ENCODE results near the gene VILL.
"Not testable (repeated sequence)": the region's sequence is repeated elsewhere in the genome, so short reads cannot be mapped to it uniquely, and the experiment has no call there.

The VILL gene

DNA sequence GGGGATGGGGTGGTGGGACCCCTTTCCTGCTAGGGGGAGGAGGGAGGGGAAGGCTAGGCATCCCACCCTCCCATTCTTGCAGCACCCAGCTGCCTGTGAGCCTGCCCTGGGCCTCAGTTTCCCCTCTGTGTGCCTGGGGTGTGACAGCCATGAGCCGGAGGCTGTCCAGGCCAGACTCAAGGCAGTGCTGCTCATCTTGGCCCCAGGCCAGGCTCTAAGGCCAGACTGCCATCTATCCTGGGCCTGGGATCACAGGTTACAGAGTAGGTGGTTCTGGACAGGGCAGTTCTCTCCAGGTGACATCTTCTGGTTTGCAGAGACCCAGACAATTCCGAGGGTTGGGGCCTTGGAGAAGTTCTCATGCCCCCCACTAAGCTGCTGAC is 3.3 kb upstream of the VILL start:
- DNase-seq: no peak

DNA sequence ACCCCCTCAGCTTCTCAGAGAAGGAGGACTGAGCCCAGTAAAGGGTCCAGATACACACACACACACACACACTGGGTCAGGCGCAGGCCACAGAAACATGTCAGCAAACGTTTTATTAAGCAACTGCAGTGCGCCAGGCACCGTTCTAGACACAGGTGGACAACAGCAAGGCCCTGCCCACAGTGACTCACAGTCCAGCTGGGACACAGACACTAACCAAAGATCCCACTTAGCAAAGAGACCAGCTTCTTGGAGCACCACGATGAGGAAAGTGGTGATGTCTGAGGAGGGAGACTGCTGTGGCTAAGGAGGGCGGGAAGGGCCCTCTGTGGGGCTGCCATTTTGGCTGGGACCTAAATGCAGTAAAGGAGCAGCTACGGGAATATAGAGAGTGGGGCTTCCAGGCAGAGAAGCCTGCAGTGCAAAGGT is 2.8 kb upstream of the VILL start:
- no peak for DNase-seq

DNA sequence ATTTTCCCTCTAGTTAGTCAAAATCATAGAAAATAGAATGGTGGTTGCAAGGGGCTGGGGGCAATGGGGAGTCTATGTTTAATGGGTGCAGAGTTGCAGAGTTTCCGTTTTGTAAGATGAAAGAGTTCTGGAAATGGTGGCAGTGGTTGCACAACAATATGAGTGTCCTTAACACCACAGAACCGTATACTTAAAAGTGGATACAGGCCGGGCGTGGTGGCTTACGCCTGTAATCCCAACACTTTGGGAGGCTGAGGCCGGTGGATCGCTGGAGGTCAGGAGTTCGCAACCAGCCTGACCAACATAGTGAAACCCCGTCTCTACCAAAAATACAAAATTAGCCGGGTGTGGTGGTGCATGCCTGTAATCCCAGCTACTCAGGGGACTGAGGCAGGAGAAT is 2.2 kb upstream of the VILL start:
- not testable (repeated sequence) for DNase-seq

DNA sequence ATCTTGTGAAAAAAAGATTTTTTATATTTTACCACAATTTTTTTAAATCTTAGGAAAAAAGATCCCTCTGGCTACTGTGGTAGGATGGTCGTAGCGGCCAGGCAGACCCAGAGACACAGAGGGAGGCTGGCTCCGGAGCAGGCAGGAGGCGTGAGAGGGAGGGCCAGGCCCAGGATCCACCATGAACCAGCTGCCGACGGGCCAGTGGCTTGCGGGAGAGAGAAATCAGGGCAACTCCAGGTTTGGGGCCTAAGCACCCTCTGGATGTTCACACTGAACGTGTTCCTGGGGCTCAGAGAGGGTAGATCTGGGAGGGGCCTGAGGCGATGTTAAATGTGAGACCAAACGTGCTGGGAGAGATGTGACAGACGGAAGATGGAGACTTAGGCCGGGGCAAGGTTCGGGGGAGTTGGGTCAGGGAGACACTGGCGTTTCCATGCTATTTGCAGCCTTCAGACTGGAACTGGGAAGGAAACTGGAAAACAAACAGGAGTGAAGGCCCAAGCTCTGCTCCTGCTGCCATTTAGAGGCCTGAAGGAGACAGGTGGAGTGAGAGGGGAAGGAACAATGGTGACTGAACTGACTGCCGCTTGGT is 1.6 kb upstream of the VILL start:
- peak; percentile 6 for DNase-seq

DNA sequence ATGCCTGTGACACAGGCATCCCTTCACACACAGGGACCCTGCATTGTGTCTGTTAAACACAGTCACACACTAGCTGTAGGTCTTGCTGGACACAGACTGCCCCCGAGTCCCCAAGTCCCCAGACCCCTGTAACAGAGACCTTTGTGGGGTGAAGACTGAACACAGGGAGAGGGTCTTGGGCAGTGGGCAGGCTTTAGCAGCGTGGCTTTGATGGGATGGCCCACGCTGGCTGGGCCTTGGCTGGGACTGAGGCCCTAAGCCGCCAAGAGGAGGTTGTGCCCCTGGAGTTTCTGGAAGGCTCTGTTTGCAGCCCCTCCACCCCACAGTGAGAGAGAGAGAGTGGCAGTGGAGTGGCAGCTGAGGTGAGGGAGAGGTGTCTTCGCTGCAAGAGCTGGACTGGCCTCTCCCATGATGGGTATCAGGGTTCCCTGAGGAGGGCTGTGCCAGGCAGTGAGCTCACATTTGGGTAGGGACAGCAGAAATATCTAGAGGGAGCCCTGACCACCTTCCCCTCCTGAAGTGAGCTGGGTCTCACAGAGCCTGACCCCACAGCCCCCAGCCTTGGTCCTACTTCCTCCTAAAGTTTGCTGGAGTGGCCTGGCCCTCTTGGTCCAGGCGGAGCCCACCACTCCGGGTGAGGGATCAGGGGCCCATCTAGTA is 635 bp upstream of the VILL start:
- no peak for DNase-seq

DNA sequence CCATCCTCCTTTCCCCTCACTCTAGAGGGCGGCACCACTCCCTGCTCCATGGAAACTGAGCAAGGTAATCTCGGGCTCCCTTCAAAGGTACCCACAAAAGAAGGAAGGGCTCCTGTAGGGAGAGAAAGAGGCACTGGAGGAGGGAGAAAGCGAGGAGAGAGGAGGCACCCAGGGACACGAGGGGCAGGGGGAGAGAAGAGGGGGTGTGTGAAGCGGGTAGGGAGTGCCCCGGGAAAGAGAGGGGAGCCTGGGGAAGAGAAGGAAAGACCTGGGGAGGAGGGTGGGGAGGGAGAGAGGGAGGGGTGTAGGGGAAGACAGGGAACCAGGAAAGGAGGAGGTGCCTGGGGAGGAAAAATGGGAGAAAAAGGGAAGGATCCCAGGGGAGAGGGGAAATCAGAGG is 523 bp downstream of the VILL start:
- DNase-seq: no peak

DNA sequence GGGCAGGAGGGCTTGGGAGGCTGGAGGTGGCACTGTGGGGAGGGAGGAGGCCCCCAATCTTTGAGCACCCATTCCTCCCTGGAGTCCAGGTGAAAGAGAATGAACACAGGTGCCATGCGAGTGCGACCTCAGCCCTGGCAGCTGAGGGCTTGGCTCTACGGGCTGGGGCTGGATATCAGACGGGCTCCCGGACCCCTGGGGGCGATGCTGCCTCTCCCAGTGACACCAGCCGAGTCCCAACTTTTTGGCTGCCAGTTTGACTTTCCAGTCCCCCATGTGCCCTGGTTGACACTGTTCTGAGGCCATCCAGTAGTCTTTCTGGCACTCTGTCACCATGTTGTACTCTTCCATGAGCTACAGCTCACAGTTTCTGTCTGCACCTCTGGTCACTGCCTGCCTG is 1.2 kb downstream of the VILL start:
- no peak for DNase-seq

DNA sequence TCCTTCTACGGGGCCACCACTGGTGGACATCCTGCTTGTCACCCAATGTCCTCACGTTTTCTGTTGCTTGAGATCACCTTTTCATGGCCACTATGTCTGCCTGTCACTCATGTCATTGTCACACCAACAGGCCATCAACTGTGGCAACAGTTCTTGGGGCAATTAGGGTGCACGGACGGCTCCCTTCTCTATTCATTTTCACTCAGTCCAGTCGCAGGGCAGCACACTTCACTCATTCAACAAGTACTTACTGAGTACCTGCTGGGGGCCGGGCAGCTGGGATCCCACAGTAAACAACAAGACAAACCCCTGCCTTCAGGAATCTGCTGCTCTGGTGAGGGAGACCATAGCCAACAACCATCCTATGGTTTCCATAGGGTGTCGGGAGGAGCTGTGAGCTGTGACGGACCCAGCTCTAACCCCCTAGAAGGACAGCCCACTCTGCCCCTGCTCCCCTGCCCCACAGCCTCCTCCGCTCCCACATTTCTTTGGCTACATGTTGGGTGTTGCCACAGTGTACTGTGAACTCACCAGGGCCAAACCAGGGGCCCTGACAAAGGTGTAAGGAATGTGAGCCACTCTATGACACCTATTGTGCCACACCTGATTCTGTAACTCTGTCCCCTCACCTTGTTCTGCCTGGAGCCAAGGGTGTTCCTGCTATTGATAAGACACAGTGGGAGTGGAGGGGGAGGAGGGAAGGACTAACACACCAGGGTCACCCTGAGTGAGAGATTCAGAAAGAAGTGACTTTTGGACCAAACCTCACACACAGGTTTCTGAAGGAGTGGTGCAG is 1.9 kb downstream of the VILL start:
- no peak for DNase-seq

DNA sequence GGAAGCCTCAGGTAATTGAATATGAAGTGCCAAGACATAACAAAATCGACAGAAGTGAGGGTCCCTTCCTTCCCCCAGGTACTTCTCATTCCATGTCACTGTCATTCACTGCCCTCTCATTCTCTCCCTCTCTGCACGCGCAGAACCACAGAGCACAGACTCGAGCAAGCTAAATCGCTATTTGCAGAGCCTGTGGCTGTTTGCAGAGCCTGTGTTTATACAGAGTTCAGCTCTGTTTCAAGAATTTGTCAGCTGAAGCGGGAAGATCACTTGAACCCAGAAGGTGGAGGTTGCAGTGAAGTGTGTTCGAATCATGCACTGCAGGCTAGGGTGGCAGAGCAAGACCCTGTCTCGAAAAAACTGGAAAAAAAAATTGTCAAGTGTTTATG is 2.5 kb downstream of the VILL start:
- DNase-seq: no peak

DNA sequence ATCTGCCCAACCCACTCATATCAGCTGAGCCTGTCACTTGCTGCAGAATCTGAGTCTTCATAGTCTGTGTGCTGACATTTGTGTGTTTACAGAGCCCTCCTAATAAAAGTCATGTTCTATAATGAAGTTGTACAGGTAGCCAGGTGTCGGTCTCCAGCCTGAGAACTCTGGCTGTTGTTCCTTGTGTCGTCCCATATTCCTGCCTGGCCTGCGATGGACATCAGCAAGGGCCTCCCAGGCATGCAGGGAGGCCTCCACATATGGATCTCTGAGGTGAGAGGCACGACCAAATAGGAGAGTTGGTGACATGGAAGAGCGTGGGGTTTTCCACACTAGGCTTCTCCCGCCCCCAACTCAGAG is 2.9 kb downstream of the VILL start:
- DNase-seq: no peak

DNA sequence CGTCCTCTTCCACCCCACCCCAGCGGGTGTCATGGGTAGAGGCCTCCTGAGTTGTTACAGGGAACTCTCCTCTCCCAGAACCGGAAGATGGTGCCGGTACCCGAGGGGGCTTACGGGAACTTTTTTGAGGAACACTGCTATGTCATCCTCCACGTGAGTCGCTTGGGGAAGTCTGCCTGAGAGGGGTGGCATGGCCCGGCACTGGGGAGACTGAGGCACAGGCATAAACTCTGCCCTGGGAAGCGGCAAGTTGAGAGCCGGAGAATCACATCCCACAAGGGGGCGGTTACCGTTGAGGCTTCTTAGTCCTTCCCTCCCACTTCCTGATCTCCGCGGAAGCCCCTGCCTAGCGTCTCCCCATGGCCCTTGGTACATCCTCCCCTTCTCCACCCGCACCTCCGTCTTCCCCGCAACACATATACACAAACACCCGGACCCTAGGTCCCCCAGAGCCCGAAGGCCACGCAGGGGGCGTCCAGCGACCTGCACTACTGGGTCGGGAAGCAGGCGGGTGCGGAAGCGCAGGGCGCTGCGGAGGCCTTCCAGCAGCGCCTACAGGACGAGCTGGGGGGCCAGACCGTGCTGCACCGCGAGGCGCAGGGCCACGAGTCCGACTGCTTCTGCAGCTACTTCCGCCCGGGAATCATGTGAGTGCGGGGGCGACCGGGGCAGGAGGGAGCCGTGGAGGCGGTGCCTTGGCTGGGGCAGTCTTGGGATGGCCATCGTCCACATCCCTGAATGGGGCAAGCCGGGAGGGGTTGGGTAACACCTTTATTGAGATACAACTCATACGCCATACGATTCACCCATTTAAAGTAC is 3.4 kb downstream of the VILL start:
- no peak for DNase-seq

DNA sequence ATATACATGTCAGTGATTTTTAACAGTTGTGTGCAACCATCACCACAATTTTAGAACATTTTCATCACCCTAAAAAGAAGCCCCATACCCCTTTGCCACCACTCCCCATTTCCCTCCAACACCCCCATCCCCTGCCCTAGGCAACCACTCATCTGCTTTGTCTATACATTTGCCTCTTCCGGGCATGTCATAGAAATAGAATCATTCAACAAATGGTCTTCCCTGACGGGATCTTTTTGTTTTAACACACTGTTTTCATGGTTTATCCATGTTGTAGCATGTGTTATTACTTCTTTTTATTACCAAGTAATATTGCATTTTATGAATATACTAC is 4.0 kb downstream of the VILL start:
- no peak for DNase-seq

DNA sequence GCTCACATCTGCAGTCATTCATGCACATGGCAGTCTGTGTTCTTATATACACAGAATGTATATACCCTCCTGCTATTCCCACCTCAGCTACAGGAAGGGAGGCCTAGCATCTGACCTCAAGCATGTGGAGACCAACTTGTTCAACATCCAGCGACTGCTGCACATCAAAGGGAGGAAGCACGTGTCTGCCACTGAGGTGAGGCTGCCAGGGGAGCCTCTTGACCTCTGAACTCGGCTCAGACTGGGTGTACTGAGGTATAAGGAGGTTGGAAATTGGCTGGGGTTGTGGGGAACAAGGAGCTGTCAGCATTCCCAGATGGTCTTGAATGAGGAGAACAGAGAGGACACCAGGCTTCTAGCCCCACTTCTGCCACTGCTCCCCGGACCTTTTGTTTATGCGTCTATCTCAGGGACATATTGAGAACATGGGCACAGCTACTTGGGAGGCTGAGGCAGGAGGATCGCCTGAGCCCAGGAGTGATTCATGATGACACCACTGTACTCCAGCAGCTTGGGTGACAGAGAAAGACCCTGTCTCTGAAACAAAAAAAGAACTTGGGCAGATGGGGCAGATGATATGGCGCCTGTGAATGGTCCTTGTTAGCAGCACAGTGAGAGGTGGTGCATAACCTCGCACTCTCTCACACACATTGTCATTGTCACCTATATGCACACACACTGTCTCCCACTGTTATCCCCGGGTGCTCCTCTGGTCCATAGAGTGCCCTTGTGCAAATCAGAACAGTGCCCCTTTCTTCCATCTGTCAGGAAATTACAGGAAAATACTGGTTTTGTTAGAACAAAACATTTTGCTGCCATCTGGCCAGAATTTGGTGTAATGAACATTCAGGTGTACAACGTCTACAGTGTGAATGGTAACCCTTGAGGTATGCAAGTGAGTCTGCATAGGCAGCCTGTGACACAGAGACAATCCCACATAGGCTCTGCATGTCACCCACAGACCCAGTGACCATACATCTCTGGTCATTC is 5.4 kb downstream of the VILL start:
- DNase-seq: no peak

DNA sequence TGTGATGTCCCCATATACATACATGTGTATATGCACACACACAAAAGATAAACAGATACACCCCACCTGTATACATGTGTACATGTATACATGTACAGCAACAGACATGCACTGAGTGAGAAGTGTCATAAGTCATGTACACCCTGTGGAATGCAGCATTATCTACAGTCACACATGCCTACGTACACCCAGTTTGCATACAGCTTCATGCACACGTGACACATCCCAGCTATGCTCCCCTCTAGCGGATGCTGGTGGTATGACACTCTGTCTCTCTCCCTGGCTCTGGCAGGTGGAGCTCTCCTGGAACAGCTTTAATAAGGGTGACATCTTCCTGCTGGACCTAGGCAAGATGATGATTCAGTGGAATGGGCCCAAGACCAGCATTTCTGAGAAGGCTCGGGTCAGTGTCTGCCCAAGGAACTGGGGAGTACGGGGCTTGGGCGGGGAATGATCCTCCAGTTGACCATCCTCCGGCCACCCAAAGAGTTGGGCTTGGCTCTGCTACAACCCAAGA is 6.3 kb downstream of the VILL start:
- DNase-seq: peak; percentile 55

DNA sequence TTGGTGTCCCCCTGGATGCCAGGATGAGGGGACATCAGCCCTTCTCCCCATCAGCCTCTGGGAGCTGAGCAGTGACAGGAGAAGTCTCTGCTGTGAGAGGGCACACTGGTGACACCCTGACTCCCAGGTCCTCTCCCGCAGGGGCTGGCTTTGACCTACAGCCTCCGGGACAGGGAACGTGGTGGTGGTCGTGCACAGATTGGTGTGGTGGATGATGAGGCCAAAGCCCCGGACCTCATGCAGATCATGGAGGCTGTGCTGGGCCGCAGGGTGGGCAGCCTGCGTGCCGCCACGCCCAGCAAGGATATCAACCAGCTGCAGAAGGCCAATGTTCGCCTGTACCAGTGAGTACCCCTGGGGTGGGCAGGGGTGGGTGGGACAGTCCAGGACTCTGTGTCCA is 6.8 kb downstream of the VILL start:
- DNase-seq: no peak

DNA sequence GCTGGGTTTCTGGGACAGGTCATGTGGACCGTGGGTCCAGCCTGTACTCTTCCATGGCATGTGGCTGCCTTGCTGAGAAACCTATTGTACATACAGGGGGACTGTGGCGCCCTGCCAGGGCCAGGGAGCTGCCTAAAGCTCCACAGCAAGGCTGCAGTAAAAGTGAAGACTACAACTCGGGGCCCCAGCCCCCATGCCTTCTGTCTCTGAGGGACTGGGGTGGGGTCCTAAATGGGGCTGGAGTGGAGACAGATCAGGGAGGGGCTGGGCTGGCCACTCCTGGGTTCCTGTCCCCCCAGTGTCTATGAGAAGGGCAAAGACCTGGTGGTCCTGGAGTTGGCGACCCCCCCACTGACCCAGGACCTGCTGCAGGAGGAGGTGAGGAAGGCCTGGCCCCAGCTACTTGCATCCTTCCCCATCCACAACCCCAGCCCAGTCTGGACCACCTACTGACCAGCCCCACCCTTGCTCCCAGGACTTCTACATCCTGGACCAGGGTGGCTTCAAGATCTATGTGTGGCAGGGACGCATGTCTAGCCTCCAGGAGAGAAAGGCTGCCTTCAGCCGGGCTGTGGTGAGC is 7.3 kb downstream of the VILL start:
- no peak for DNase-seq

DNA sequence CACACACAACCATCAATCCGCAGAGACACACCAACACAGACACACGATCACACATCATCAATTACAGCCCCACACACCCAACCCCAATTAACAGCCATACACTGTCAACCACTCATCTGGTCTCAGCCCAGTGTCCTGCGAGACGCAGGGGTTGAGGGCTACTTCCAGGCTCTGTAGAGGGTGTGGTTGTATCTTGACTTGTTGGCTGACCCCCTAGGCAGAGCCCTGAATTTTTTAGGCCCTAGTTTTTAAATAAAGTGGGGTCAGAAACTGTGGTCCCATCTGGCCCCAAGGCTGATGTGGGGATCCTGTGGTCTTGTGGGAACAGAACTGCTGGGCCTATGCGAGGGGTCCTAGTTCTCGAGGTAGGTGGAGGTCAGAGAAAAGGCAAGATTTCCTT is 9.2 kb downstream of the VILL start:
- no peak for DNase-seq

DNA sequence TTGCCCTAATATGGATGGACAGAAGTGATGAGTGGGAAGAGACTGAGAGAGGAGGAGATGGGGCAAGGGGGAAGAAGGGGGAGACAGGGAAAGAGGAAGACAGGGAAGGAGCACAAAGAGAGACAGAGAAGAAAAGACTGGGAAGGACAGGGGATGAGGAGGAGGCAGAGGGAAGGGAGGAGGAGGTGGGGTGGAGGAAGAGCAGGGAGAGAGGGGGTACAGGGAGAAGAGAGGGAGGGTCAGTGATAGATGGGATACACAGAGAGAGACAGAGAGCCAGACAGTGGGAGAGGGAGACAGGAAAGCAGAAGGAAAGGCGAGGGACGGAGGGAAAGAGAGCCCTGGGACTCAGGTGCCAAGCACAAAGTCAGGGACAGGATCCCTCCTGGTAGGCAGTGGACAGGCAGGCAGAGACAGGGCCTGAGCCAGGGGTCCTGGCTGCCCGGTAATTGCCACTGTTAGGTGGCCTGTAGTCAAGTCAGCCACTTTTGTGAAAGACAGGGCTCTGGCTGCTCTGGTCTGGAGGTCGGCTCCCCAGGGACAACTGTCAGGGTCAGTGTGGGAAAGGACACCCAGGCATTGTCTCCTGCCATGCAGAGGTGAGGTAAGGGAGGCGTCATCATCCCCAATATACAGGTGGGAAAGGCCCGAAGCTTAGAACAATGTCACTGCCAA is 9.8 kb downstream of the VILL start:
- no peak for DNase-seq

DNA sequence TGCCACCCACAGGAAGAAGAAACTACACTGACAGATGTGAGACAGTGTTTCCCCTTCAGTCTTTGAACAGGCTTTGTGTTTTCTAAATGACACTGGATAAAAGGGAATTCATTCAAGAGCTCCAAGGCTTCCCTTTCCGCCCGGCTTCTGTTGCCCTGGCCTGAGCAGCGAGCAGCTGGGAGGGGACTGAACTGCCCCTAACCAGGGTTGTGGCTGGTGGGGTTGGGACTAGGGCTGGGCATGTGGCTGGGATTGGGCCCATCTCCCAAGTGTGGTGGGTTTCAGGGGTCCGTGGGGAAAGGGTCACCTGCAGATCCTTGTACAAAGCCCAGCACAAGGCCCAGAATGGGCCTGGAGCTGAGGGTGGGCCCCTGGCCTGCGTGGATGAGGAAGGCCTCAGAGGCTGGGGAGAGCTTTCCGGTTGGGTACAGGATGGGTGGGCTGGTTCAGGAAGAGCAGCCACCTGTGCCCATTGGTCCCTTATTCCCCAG is 10.4 kb downstream of the VILL start:
- DNase-seq: no peak

DNA sequence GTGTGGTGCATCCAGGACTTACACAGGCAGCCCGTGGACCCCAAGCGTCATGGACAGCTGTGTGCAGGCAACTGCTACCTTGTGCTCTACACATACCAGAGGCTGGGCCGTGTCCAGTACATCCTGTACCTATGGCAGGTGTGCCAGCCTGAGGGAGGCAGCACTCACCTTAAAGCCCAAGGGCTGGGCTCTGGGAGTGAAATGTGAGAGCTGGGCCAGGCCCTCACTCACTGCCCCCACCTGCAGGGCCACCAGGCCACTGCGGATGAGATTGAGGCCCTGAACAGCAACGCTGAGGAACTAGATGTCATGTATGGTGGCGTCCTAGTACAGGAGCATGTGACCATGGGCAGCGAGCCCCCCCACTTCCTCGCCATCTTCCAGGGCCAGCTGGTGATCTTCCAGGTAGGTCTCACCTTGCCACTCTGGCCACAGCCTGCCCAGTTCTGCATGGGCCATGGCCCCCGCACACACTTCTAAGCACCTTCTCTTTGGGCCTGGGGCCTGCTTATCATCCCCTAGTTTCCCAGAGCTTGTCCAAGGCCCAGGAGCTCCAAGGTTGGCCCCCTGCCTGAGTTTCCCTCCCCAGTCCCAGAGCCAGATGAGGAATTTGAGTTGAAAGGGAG is 11.0 kb downstream of the VILL start:
- DNase-seq: peak; percentile 28

All from NCI-H510A treated with DMSO at 0.1 percent for 48 hours (cell line).